Prostate gland (tissue), 2 donors: Measurements from ENCODE around the gene C1QTNF9. TPM values are rescaled to one million over a fixed set of nuclear protein-coding genes. Genes with fewer than 3 reads are reported as not detected.
"Not testable (repeated sequence)": the region's sequence is repeated elsewhere in the genome, so short reads cannot be mapped to it uniquely, and the experiment has no call there.

Experiments used
- DNase-seq: peaks from one replicate; pipeline ENCODE4 v3.0.0-alpha.2; 2019; ENCODE audit warnings: low spot score
- H3K27ac ChIP-seq, 2 donors: fragments of 200-600 bp; sonication (generic); 2 replicates each; pipeline ENCODE4 v1.5.1; 2017 to 2019
- H3K27me3 ChIP-seq: fragments of 200-600 bp; sonication (generic); replicated peaks from 2 replicates; pipeline ENCODE4 v1.5.1; 2019; ENCODE audit not compliant: insufficient read depth
- H3K36me3 ChIP-seq, 2 donors: fragments of 200-600 bp; sonication (generic); 1 replicate in 1 of 2; 2 replicates in 1 of 2; pipeline versions ENCODE4 v1.5.1 to v1.8.1; 2017 to 2019
- H3K4me1 ChIP-seq: fragments of 200-600 bp; sonication (generic); replicated peaks from 2 replicates; pipeline ENCODE4 v1.5.1; 2019
- H3K4me3 ChIP-seq, 2 donors: fragments of 200-600 bp; sonication (generic); 2 replicates each; pipeline ENCODE4 v1.5.1; 2017 to 2019
- H3K9me3 ChIP-seq: fragments of 200-600 bp; sonication (generic); 2 replicates; pipeline ENCODE4 v1.5.1; 2017
- POLR2A ChIP-seq: fragments of 450-650 bp; IDR thresholded peaks from one replicate; pipeline ENCODE4 v1.6.1; 2016; ENCODE audit warnings: antibody characterized with exemption, mild to moderate bottlenecking
- POLR2AphosphoS5 ChIP-seq: sonication (generic); formaldehyde crosslinking; IDR thresholded peaks from one replicate; pipeline ENCODE4 v1.6.1; 2017; ENCODE audit warnings: antibody characterized with exemption
- WGBS: methylation state at CpG from one replicate; pipeline ENCODE4 v1.1.5; 2018; 5-methylcytosine and 5-hydroxymethylcytosine counted together
- intact Hi-C: fragments of 100-400 bp; cut with DNase I; formaldehyde crosslinking; loops from one replicate; pipeline ENCODE4 v1.14.2; 2022
- total RNA-seq, 2 donors: library from RNA; depleted of rRNA; stranded (reverse); fragments of >200 nt; gene quantifications; one replicate each; pipeline ENCODE4 v1.1.0, GENCODE V29; 2016
- TF ChIP-seq, protein P1 (sequence below), 4 experiments: fragments of 200-600 bp in 2 of 4; fragments of 450-650 bp in 2 of 4; sonication (generic) in 2 of 4; IDR thresholded peaks; 1 replicate in 3 of 4; 2 replicates in 1 of 4; pipeline ENCODE4 v1.5.1; 2016 to 2019; ENCODE audit warnings: antibody characterized with exemption in 4 of 4, mild to moderate bottlenecking in 2 of 4, moderate library complexity in 2 of 4

C1QTNF9 gene
- total RNA-seq, 2 donors from 2014 or later = 0.85 TPM; not detected in 1

DNA sequence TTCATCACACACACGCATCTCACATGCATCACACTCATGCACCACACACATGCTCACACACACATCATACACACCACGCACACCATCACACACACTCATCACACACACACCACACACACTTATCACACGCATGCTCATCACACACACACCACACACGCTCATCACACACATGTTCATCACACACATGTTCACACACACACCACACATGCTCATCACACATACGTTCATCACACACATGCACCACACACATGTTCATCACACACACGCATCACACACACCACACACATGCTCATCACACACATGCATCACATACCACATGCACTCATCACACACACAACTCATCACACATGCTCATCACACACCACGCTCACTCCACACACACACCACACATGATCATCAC is 46.9 kb downstream of the C1QTNF9 start:
- no peaks in the 10 kb centered on the region for H3K4me1 ChIP-seq
- H3K4me3 ChIP-seq = no peak overlapping the region
- H3K36me3 ChIP-seq = no peaks in the 10 kb centered on the region
- WGBS = 86% methylated on average over 7 of the region's 7 CpGs
- TF ChIP-seq POLR2A = no peak
- TF ChIP-seq POLR2AphosphoS5 = no peak
- TF ChIP-seq, protein P1, sequence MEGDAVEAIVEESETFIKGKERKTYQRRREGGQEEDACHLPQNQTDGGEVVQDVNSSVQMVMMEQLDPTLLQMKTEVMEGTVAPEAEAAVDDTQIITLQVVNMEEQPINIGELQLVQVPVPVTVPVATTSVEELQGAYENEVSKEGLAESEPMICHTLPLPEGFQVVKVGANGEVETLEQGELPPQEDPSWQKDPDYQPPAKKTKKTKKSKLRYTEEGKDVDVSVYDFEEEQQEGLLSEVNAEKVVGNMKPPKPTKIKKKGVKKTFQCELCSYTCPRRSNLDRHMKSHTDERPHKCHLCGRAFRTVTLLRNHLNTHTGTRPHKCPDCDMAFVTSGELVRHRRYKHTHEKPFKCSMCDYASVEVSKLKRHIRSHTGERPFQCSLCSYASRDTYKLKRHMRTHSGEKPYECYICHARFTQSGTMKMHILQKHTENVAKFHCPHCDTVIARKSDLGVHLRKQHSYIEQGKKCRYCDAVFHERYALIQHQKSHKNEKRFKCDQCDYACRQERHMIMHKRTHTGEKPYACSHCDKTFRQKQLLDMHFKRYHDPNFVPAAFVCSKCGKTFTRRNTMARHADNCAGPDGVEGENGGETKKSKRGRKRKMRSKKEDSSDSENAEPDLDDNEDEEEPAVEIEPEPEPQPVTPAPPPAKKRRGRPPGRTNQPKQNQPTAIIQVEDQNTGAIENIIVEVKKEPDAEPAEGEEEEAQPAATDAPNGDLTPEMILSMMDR (IDR thresholded peaks at IDR 0.05) = no peak
- H3K27ac ChIP-seq = no peak overlapping the region
- H3K27me3 ChIP-seq = no peaks in the 10 kb centered on the region
- intact Hi-C loops = no loop called here
- DNase-seq = no peak
- no peaks in the 10 kb centered on the region for H3K9me3 ChIP-seq

DNA sequence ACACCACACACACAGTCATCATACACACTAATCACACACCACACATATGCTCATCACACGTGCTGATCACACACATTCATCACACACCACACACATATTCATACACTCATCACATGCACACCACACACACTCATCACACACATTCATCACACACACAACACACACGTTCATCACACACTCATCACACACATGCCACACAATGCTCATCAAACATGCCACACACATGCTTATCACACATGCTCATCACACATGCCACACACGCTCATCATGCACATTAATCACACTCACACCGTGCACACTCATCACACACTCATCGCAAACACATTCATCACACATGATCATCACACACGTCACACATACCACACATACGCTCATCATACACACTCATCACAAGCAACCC is 47.5 kb downstream of the C1QTNF9 start:
- intact Hi-C loops = no loop called here
- WGBS = 93% methylated on average over 7 of the region's 7 CpGs

DNA sequence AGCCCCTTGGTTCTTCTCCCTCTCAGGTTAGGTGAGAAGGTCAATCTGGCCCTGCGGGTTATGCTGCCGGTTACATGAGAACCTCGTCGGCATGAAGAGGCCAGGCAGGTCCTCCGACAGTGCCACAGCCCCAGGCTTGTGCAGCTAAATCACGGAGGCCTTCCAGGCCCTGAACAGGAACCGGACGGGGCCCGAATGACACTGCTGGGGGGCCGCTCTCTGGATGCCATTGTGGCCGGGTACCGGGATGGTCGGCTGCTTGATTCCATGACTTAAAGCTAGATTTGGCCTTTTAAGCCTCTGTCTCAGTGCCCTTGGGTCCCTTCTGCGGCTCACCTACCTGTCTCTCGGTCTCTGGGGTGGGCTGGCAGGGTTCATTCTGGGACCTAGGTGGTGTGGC is 48.4 kb downstream of the C1QTNF9 start:
- Histone ChIP-seq H3K4me1 (no peaks in the 10 kb centered on the region), H3K9me3 (no peaks in the 10 kb centered on the region), H3K27me3 (no peaks in the 10 kb centered on the region), H3K27ac (no peak overlapping the region), H3K36me3 (no peaks in the 10 kb centered on the region), H3K4me3 (no peak overlapping the region)
- DNase-seq = no peak
- intact Hi-C loops = no loop called here
- TF ChIP-seq, protein P1 (IDR thresholded peaks at IDR 0.05) = no peak
- TF ChIP-seq POLR2AphosphoS5 (no peak), POLR2A (no peak)
- 89% methylated on average over 15 of the region's 15 CpGs for WGBS

More for the DNA sequence above, 47.5 kb downstream of the C1QTNF9 start:
- no peaks in the 10 kb centered on the region for H3K27me3 ChIP-seq
- H3K9me3 ChIP-seq = no peaks in the 10 kb centered on the region
- DNase-seq = no peak
- TF ChIP-seq, protein P1 (IDR thresholded peaks at IDR 0.05) = no peak
- TF ChIP-seq POLR2AphosphoS5 = no peak
- no peak for TF ChIP-seq POLR2A
- H3K4me3 ChIP-seq = no peak overlapping the region
- H3K4me1 ChIP-seq = no peaks in the 10 kb centered on the region
- no peaks in the 10 kb centered on the region for H3K36me3 ChIP-seq
- no peak overlapping the region for H3K27ac ChIP-seq

DNA sequence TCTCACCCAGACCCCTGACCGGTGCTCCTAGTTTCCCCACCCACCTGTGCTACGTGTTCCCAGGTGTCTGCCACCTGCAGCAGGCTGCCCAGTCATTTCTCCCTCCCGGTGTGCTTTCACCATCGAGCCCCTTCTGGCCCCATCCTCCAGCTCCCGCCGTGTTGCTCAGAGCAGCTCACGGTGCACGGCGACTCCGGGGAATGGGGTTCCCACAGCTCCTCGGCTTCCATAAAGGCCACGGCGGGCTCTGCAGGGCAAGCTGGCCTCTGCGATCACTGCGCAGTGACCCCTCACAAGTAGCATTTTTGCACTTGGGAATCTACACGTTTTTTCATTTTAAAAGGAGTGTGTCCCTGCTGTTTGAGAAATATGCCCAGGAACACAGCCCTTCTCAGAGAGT is 49.5 kb downstream of the C1QTNF9 start:
- 85% methylated on average over 16 of the region's 16 CpGs for WGBS
- H3K9me3 ChIP-seq, H3K27me3 ChIP-seq, H3K36me3 ChIP-seq, DNase-seq, H3K4me3 ChIP-seq, H3K4me1 ChIP-seq, H3K27ac ChIP-seq, intact Hi-C loops: not testable (repeated sequence)

DNA sequence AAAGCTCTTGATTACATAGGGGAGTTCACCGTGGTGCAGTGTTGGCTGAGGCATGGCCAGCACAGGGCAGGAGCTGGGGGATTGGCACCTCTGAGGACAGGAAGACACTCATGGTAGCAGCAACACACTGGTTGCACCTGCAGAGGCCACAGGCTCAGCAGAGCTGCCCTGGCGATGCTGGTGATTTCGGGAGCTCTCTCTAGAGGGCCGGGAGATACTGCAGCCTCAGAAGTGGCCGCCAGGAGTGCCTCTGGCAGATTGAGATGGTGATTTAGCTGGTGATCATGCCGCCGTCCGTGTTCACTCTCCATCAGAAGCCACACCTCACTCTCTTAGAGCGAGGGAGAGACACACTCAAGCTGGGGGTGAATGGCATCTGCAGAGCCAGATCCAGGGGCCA is 49.9 kb downstream of the C1QTNF9 start:
- 56% methylated on average over 6 of the region's 9 CpGs for WGBS
- H3K27me3 ChIP-seq, intact Hi-C loops, H3K36me3 ChIP-seq, H3K27ac ChIP-seq, H3K4me3 ChIP-seq, H3K9me3 ChIP-seq, H3K4me1 ChIP-seq, DNase-seq: not testable (repeated sequence)

DNA sequence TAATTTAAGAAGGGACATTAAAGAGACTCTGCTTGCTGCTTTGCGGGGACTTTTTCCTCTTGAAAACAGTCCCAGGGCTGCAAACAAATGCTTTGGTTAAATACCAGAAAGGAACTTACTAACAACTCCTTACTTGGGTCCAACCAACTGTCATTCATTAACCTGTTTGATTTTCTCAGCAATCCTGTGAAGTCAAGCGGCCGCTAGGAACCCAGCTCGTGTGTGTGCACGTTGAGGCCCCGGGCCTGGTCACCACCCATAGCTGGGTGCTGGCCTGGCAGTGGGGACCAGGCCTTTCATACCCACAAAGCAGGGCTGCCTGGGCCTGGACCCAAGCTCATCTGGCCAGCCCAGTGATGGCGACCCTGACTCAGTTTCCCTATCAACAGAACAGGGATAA is 50.7 kb downstream of the C1QTNF9 start:
- no peaks in the 10 kb centered on the region for H3K4me1 ChIP-seq
- H3K9me3 ChIP-seq = no peaks in the 10 kb centered on the region
- TF ChIP-seq POLR2A (no peak), POLR2AphosphoS5 (no peak)
- TF ChIP-seq, protein P1 (IDR thresholded peaks at IDR 0.05) = no peak
- 90% methylated on average over 7 of the region's 7 CpGs for WGBS
- no peak overlapping the region for H3K27ac ChIP-seq
- intact Hi-C loops = no loop called here
- H3K27me3 ChIP-seq = no peaks in the 10 kb centered on the region
- no peaks in the 10 kb centered on the region for H3K36me3 ChIP-seq
- H3K4me3 ChIP-seq = no peak overlapping the region
- DNase-seq = no peak
